Fibroblast of the aortic adventitia (primary cell): ENCODE data around the gene ABHD2. TPM values are rescaled to one million over a fixed set of nuclear protein-coding genes. Genes with fewer than 3 reads are reported as not detected.
A peak's percentile ranks its signal among the peaks of the same experiment; 100 is the strongest.
"Not testable (repeated sequence)": the region's sequence is repeated elsewhere in the genome, so short reads cannot be mapped to it uniquely, and the experiment has no call there.

Experiments used
- DNase-seq: peaks from one replicate; pipeline ENCODE4 v3.0.0-alpha.2; 2010; ENCODE audit warnings: low read depth
- H3K4me3 ChIP-seq: 2 replicates; pipeline ENCODE4 v1.5.1; 2011; ENCODE audit warnings: low read depth, mild to moderate bottlenecking, control low read depth, low read length, moderate library complexity
- total RNA-seq: library from RNA; depleted of rRNA; stranded (reverse); fragments of >200 nt; gene quantifications from 2 replicates; pipeline ENCODE4 v1.2.3, GENCODE V29; 2012; ENCODE audit warnings: low replicate concordance
- TF ChIP-seq, protein P1 (sequence below): IDR thresholded peaks from 2 replicates; pipeline ENCODE4 v1.5.1; 2011; ENCODE audit warnings: mild to moderate bottlenecking, low read length, control low read depth, inconsistent platforms; ENCODE audit not compliant: insufficient read depth

ABHD2 gene
- total RNA-seq, 1 donor: 100 TPM

DNA sequence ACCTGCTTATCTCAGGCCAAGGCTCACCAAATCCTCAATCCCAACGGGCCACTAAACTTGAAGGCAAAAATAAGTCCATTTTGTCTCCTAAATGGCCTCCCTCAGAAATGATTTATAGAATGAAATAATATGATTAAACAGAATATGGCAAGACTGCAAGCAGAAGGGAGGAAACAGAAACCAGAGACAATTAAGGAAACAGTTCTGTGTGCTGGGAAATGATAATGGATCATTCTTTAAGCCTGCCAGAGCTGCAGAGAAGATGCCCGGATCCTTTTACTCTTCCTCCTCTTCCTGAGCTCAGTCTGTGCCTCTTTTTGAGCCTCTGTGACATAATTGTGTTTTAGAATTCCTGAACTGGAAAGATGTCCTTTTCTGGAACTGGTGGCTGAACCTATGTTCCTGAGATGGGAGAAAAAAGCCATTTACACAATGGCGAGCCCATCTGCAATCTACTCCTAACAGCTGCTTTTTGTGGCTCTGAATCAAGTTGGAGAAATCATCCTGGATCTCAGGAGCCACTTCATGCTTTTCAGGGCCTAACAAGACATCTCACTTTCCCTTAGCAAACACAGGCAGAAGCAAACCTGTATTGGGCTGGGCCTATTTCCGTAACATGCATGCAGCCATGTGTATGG is 2.8 kb upstream of the ABHD2 start:
- H3K4me3 ChIP-seq: no peak overlapping the region
- TF ChIP-seq, protein P1, sequence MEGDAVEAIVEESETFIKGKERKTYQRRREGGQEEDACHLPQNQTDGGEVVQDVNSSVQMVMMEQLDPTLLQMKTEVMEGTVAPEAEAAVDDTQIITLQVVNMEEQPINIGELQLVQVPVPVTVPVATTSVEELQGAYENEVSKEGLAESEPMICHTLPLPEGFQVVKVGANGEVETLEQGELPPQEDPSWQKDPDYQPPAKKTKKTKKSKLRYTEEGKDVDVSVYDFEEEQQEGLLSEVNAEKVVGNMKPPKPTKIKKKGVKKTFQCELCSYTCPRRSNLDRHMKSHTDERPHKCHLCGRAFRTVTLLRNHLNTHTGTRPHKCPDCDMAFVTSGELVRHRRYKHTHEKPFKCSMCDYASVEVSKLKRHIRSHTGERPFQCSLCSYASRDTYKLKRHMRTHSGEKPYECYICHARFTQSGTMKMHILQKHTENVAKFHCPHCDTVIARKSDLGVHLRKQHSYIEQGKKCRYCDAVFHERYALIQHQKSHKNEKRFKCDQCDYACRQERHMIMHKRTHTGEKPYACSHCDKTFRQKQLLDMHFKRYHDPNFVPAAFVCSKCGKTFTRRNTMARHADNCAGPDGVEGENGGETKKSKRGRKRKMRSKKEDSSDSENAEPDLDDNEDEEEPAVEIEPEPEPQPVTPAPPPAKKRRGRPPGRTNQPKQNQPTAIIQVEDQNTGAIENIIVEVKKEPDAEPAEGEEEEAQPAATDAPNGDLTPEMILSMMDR: no peak
- DNase-seq: no peak

- not testable (repeated sequence) for DNase-seq, H3K4me3 ChIP-seq
Measured at GRCh38 chr15:89085933-89086332, 2.3 kb upstream of the ABHD2 start.

GRCh38 chr15:89086390-89086789 is 1.9 kb upstream of the ABHD2 start:
- not testable (repeated sequence) for DNase-seq, H3K4me3 ChIP-seq

GRCh38 chr15:89087161-89087829 is 961 bp upstream of the ABHD2 start:
- peak overlapping the region; percentile 50 for H3K4me3 ChIP-seq
- TF ChIP-seq, protein P1: no peak
- no peak for DNase-seq

DNA sequence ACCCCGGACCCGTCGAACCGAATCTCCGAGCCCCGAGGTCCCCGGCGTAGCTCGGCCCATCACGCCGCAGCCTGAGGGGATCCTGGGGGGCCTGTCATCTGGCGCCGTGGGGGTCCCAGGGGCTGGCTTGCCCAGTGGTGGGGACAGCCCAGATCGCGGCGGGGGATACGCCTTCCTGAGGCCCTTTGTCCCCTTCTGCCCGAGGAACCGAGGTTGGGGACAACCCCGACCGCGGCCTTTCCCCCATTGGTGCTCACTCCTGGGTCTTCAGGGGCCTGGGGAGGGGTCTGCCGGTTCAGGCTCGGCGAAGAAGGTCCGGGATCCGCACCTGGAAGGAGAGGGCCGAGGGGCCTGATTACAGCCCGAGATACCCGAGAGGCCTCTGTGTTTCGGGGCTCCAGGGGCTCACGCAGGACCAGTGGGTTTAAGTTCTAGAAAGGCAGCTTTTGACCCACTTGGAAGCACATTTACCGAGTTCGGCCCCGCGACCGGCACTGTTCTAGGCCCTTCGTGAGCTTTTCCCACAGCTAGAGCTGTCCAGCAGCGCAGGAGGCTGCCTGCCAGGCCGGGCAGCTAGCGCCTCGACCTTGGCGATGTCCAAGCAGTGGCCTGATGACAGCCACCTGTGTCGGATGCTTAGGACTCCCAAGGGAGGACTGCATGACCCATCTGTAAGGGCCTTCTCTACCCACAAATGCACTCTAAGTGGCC is 504 bp downstream of the ABHD2 start:
- no peak for DNase-seq

DNA sequence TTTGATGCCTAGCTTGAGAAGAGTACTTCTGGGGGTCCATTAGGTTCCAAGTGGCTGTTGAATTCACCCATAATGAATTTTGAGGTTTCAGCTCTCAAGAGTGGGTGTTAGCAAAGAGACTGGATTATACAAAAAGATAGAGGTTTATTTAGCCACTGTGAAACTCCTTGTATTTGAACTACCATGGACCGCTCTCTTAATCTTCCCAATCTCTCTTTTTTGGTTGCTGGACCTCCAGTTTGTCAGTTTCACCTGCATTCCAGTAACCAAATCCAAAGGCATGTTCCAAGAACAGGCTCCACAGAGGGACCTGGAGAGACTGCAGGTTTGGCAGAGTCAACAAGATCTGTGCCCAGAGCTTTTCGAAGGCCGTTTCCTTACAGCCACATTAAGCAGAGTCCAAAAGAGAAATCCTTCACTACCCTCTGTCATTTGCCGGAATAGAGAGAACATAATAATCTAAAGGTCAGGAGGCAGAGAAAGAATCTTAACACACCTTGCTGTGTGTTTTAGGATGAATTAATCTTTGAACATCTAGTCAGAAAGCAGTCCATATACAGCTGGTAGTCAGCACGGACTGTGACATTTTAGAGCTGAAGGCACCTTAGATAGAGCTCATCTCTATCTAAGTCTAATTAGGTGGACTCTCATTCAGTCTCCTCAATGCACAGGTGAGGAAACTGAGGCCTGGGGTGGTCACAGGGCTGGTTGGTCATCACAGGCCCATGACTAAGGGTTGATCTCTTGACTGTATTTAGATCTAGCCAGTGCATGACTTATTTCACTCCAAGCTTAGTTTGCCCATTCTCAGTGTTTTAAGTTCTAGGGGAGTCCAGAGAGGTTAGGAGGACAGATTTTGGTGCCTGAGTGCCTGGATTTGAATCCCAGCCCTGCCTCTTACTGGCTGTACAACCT is 1.3 kb downstream of the ABHD2 start:
- TF ChIP-seq, protein P1: no peak
- no peak for DNase-seq
- peak overlapping the region; percentile 84 for H3K4me3 ChIP-seq

More for the DNA sequence above, 504 bp downstream of the ABHD2 start:
- TF ChIP-seq, protein P1: no peak
- H3K4me3 ChIP-seq: peak overlapping the region; percentile 84

DNA sequence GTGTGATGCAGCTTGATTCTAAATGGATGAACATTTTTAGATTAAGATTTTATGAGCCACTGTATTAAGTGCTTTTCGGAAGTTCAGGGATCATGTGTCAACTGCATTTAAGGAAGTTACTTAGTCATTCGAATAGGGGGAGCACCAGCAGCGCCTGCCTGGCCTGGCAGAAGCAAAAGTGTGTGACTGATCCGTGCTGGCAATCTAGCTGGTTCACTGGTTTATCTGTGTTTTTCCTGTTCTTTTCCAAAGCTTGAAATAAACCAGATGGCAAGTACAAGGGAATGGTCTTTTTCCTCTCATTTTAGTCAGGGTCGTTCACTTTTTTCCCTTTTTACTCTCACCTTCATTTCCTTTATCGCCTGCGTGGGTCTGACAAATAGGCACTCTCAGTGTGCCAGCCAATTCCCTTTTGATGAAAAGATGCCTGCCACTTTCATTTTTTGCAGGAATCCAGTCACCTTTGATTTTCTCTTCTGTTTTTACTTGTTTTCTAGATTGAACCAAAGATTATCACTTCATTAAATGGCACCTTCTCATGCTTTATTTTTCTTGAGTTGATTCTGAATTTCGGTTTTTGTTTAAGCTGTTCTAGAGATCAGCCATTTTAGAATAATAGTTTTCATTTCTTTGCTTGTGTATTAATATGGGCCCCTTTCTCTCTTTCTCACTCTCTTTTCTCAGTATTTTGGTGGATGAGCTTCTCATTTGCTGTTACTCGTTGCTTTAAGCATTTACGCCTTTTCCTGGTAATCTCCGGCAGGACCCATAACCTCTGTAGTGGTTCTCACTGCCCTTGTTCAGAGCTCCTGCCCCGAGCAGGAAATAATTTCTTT is 2.8 kb downstream of the ABHD2 start:
- H3K4me3 ChIP-seq: peak overlapping the region; percentile 50
- DNase-seq: peak; percentile 84
- TF ChIP-seq, protein P1: no peak
